ENCODE results near the gene AP1B1.

Gene AP1B1

GRCh38 chr22:29387921-29388758, at the start of gene AP1B1:
Gene AP1B1 (minus strand): TSS chr22:29388570. CDS start chr22:29367243, 21,327 bp downstream.
- H3K4me3 ChIP-seq (ENCODE audit: low read depth, low read length) = peak within 1 kb of the TSS; percentile 96
- TF ChIP-seq CTCF (IDR thresholded peaks at IDR 0.05; ENCODE audit: low read depth, low read length, missing control alignments) = no peak
- peak; percentile 81 for DNase-seq (ENCODE audit: low read depth)

- H3K4me3 ChIP-seq (ENCODE audit: low read depth, low read length) = no peak overlapping the region
- DNase-seq (ENCODE audit: low read depth) = no peak
- TF ChIP-seq CTCF (IDR thresholded peaks at IDR 0.05; ENCODE audit: low read depth, low read length, missing control alignments) = no peak
Observed at GRCh38 chr22:29435236-29436136, 47.1 kb upstream of the AP1B1 start.

- TF ChIP-seq CTCF (IDR thresholded peaks at IDR 0.05; ENCODE audit: low read depth, low read length, missing control alignments) = no peak
- DNase-seq (ENCODE audit: low read depth) = no peak
- H3K4me3 ChIP-seq (ENCODE audit: low read depth, low read length) = no peak overlapping the region
Observed at GRCh38 chr22:29434288-29434687, 45.9 kb upstream of the AP1B1 start.

GRCh38 chr22:29433856-29434255, 45.5 kb upstream of the AP1B1 start:
- no peak for TF ChIP-seq CTCF (IDR thresholded peaks at IDR 0.05; ENCODE audit: low read depth, low read length, missing control alignments)
- DNase-seq (ENCODE audit: low read depth) = no peak
- no peak overlapping the region for H3K4me3 ChIP-seq (ENCODE audit: low read depth, low read length)

- no peak for DNase-seq (ENCODE audit: low read depth)
- no peak for TF ChIP-seq CTCF (IDR thresholded peaks at IDR 0.05; ENCODE audit: low read depth, low read length, missing control alignments)
- no peak overlapping the region for H3K4me3 ChIP-seq (ENCODE audit: low read depth, low read length)
Observed at GRCh38 chr22:29431986-29432385, 43.6 kb upstream of the AP1B1 start.

- TF ChIP-seq CTCF (IDR thresholded peaks at IDR 0.05; ENCODE audit: low read depth, low read length, missing control alignments) = no peak
- no peak overlapping the region for H3K4me3 ChIP-seq (ENCODE audit: low read depth, low read length)
- DNase-seq (ENCODE audit: low read depth) = no peak
Observed at GRCh38 chr22:29427176-29427760, 38.9 kb upstream of the AP1B1 start.
